OCI-LY7 (cell line): Measurements from ENCODE around the gene ABL1. TPM values are rescaled to one million over a fixed set of nuclear protein-coding genes. Genes with fewer than 3 reads are reported as not detected.

Experiments used
- BruUV-seq: library from RNA; stranded (reverse); fragments of 400-500 nt; replicated peaks from 2 replicates; lab custom pipeline; 2021; lab: Mats Ljungman, UMichigan
- CTCF ChIA-PET: fragments of 300-600 bp; sonication (Branson Sonifier 250); formaldehyde crosslinking; loops from one replicate; lab custom pipeline; 2022; ENCODE audit warnings: antibody characterized with exemption; ENCODE audit not compliant: unreplicated experiment; lab: Charles Lee
- POLR2A ChIA-PET: fragments of 300-600 bp; sonication (Branson Sonifier 250); formaldehyde crosslinking; loops from one replicate; lab custom pipeline; 2022; ENCODE audit warnings: antibody characterized with exemption; lab: Charles Lee
- DNase-seq: peaks from one replicate; pipeline ENCODE4 v3.0.0-alpha.2; 2015; ENCODE audit warnings: low spot score
- H2AFZ ChIP-seq: fragments of 200-600 bp; sonication (generic), shearing (Covaris generic); 2 replicates; pipeline ENCODE4 v1.6.1; 2014; ENCODE audit warnings: mild to moderate bottlenecking, antibody characterized with exemption, low read length, moderate library complexity
- H3K27ac ChIP-seq: fragments of 200-600 bp; sonication (generic); 2 replicates; pipeline ENCODE4 v1.5.1; 2014; ENCODE audit warnings: mixed run types, low read depth, mild to moderate bottlenecking, moderate library complexity, low read length, inconsistent platforms; ENCODE audit not compliant: poor library complexity, severe bottlenecking
- H3K36me3 ChIP-seq: fragments of 200-600 bp; sonication (generic); 2 replicates; pipeline ENCODE4 v1.6.1; 2014; ENCODE audit warnings: mild to moderate bottlenecking, antibody characterized with exemption, low read length, moderate library complexity, mixed read lengths; ENCODE audit not compliant: insufficient read depth
- H3K4me1 ChIP-seq: fragments of 200-600 bp; sonication (generic); 2 replicates; pipeline ENCODE4 v1.5.1; 2014; ENCODE audit warnings: mild to moderate bottlenecking, low read length; ENCODE audit not compliant: insufficient read depth, poor library complexity, severe bottlenecking
- H3K4me2 ChIP-seq: fragments of 200-600 bp; sonication (generic); 2 replicates; pipeline ENCODE4 v1.6.1; 2014; ENCODE audit warnings: mild to moderate bottlenecking, low read length
- H3K4me3 ChIP-seq: fragments of 200-600 bp; sonication (generic); 2 replicates; pipeline ENCODE4 v1.5.1; 2014; ENCODE audit warnings: mild to moderate bottlenecking, low read depth, low read length; ENCODE audit not compliant: poor library complexity, severe bottlenecking
- H3K79me2 ChIP-seq: fragments of 200-600 bp; sonication (generic); 2 replicates; pipeline ENCODE4 v1.6.1; 2016; ENCODE audit warnings: low read depth, mild to moderate bottlenecking, low read length, moderate library complexity, mixed read lengths; ENCODE audit not compliant: insufficient read depth
- H3K9me2 ChIP-seq: fragments of 200-600 bp; sonication (generic); 2 replicates; pipeline ENCODE4 v1.6.1; 2016; ENCODE audit warnings: mild to moderate bottlenecking, low read length, mixed read lengths; ENCODE audit not compliant: insufficient read depth
- H3K9me3 ChIP-seq: fragments of 200-600 bp; sonication (generic); 2 replicates; pipeline ENCODE4 v1.6.1; 2014; ENCODE audit warnings: mild to moderate bottlenecking, mixed run types, low read length, mixed read lengths
- H4K20me1 ChIP-seq: fragments of 200-600 bp; sonication (generic); 2 replicates; pipeline ENCODE4 v1.6.1; 2014; ENCODE audit warnings: mild to moderate bottlenecking, antibody characterized with exemption, low read length, moderate library complexity, mixed read lengths; ENCODE audit not compliant: insufficient read depth
- EZH2phosphoT487 ChIP-seq: fragments of 200-600 bp; sonication (generic); IDR thresholded peaks from 2 replicates; pipeline ENCODE4 v1.6.1; 2018; ENCODE audit warnings: low read depth, borderline replicate concordance, mild to moderate bottlenecking, mixed run types, antibody characterized with exemption, low read length, moderate library complexity, mixed read lengths
- intact Hi-C: fragments of 100-400 bp; cut with micrococcal nuclease; formaldehyde crosslinking; loops from one replicate; pipeline ENCODE4 v1.10.0; 2022; ENCODE audit not compliant: unreplicated experiment
- total RNA-seq, 2 experiments: library from RNA; depleted of rRNA in 1 of 2; stranded (reverse); fragments of >200 nt in 1 of 2; shearing (Covaris generic) in 1 of 2; gene quantifications; 2 replicates each; pipeline ENCODE4 v1.2.3, GENCODE V29; 2014 to 2022
- TF ChIP-seq, protein P1 (sequence below): fragments of 200-600 bp; sonication (generic); conservative IDR thresholded peaks from 2 replicates; pipeline ENCODE4 v1.5.1; 2014; ENCODE audit warnings: mild to moderate bottlenecking, antibody characterized with exemption, low read length, moderate library complexity, mixed read lengths

Gene ABL1
- total RNA-seq, 2 experiments from 2014 or later: 8.1 to 28.3 TPM

- Histone ChIP-seq H3K36me3 (peaks cover 8% of the 10 kb centered on the region; the same call in 1 of the 2 replicates), H4K20me1 (no peaks in the 10 kb centered on the region; the same call in 1 of the 2 replicates), H3K9me3 (no peaks in the 10 kb centered on the region), H3K9me2 (no peaks in the 10 kb centered on the region), H3K79me2 (no peaks in the 10 kb centered on the region), H3K27ac (no peak overlapping the region), H3K4me2 (no peak overlapping the region), H3K4me3 (no peak overlapping the region), H3K4me1 (no peaks in the 10 kb centered on the region), H2AFZ (no peak overlapping the region)
- no peak for TF ChIP-seq EZH2phosphoT487
- TF ChIP-seq, protein P1, sequence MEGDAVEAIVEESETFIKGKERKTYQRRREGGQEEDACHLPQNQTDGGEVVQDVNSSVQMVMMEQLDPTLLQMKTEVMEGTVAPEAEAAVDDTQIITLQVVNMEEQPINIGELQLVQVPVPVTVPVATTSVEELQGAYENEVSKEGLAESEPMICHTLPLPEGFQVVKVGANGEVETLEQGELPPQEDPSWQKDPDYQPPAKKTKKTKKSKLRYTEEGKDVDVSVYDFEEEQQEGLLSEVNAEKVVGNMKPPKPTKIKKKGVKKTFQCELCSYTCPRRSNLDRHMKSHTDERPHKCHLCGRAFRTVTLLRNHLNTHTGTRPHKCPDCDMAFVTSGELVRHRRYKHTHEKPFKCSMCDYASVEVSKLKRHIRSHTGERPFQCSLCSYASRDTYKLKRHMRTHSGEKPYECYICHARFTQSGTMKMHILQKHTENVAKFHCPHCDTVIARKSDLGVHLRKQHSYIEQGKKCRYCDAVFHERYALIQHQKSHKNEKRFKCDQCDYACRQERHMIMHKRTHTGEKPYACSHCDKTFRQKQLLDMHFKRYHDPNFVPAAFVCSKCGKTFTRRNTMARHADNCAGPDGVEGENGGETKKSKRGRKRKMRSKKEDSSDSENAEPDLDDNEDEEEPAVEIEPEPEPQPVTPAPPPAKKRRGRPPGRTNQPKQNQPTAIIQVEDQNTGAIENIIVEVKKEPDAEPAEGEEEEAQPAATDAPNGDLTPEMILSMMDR: no peak
- ChIA-PET POLR2A (interaction anchor here (0.6 kb wide), 2 partner anchors 16 to 739 kb away, joined by 4 to 5 read pairs; no protein-coding TSS in a partner anchor), CTCF (no interaction called here)
- intact Hi-C loops: no loop called here
- no TSS peak for BruUV-seq
- DNase-seq: no peak
Measured at GRCh38 chr9:130884111-130884531, 49.1 kb downstream of the ABL1 start.

DNA sequence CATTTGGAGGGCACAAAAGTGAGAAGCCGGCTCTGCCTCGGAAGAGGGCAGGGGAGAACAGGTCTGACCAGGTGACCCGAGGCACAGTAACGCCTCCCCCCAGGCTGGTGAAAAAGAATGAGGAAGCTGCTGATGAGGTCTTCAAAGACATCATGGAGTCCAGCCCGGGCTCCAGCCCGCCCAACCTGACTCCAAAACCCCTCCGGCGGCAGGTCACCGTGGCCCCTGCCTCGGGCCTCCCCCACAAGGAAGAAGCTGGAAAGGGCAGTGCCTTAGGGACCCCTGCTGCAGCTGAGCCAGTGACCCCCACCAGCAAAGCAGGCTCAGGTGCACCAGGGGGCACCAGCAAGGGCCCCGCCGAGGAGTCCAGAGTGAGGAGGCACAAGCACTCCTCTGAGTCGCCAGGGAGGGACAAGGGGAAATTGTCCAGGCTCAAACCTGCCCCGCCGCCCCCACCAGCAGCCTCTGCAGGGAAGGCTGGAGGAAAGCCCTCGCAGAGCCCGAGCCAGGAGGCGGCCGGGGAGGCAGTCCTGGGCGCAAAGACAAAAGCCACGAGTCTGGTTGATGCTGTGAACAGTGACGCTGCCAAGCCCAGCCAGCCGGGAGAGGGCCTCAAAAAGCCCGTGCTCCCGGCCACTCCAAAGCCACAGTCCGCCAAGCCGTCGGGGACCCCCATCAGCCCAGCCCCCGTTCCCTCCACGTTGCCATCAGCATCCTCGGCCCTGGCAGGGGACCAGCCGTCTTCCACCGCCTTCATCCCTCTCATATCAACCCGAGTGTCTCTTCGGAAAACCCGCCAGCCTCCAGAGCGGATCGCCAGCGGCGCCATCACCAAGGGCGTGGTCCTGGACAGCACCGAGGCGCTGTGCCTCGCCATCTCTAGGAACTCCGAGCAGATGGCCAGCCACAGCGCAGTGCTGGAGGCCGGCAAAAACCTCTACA is 49.8 kb downstream of the ABL1 start:
- peaks cover 4% of the 10 kb centered on the region; the same call in 1 of the 2 replicates for H3K36me3 ChIP-seq
- no peak overlapping the region for H3K4me2 ChIP-seq
- H3K9me2 ChIP-seq: no peaks in the 10 kb centered on the region
- no peak overlapping the region for H3K4me3 ChIP-seq
- no peaks in the 10 kb centered on the region; the same call in 1 of the 2 replicates for H4K20me1 ChIP-seq
- ChIA-PET CTCF (no interaction called here), POLR2A (interaction anchor here (0.5 to 0.6 kb wide), 3 partner anchors 59 to 1600 kb away, joined by 3 to 5 read pairs (median 3); no protein-coding TSS in a partner anchor)
- H3K79me2 ChIP-seq: no peaks in the 10 kb centered on the region
- no TSS peak for BruUV-seq
- no peak for DNase-seq
- H3K4me1 ChIP-seq: no peaks in the 10 kb centered on the region
- H3K9me3 ChIP-seq: no peaks in the 10 kb centered on the region
- H3K27ac ChIP-seq: no peak overlapping the region
- no peak overlapping the region for H2AFZ ChIP-seq
- intact Hi-C loops: no loop called here
- TF ChIP-seq EZH2phosphoT487: no peak
- TF ChIP-seq, protein P1: no peak
